Measurements from ENCODE around the gene MYMX.
"Not testable (repeated sequence)": the region's sequence is repeated elsewhere in the genome, so short reads cannot be mapped to it uniquely, and the experiment has no call there.

MYMX gene

DNA sequence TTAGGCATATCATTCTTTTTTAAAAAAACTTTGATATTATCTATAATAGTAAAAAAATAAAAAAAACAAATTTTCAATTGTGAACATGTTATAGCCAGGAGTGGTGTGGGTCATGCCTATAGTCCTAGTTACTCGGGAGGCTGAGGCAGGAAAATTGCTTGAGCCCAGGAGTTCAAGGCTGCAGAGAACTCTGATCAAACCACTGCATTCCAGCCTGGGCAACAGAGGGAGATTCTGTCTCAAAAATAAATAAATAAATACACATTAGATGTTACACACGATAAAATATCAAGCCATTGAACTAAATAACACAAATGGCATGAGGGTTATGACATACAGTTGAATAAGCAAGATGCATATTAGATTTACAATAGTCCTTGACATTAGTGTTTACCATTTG is 27.9 kb upstream of the MYMX start:
- DNase-seq = no peak

DNA sequence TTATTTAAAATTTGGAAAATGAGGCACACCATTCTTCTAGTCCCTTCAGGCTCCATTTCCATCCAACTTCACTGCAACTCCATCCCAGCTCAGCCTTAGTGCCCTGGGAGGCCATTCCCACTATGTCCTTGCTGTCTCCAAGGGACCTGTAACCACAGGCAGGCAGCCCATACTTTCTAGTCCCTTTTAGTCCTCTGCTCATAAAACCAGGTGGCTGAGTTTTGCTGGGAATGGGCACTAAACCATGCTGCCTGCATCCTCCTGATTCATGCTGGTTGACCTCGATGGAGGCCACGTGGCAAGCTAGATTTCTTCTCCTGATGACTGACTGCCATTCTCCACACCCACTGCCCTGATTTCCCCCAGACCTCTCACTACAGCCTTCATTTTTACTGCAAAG is 27.5 kb upstream of the MYMX start:
- no peak for DNase-seq

DNA sequence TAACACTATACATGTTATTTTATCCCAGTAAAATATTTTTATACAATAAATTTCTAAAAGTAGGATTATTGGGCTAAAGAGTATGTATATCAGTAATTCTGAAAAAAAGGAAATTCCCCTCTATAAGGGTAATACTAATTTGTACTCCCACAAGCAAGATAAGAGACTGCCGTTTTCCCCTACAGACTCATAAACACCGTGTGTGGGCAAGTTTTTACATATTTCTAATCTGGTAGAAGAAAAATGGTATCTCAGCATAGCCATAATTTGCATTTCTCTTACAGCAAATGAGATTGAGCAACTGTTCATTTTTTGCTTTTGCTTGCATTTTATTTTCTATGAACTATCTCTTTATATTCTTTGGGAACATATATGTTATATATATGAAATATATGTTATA is 26.0 kb upstream of the MYMX start:
- DNase-seq = no peak

DNA sequence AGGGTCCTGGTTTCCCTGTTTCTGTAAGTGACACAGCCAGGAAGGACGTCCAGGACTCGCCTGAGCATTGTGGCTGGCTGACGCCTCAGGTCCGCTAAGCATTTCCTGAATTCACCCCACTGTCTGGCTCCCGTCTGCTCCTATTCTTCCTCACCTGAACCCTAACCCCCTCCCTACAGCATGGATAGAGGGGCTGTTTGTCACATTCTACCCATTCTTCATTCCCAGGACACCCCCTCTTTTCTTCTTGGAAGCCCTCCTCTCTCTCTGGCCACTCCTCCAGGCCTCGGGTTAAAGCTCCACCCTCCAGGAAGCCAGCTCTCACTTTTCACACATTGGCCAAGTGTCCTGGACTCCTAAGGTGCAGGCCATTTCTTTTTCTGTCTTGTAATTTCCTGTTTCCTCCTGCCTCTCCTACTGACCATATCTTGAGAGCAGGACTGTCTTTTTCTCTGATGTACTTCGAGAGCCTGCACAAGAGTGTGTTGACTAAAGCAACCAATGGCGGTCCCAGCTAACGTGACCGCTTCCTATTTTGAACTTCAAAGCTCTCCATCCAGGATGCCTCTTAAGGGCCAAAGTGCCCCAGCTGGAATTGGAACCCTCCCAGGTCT is 24.2 kb upstream of the MYMX start:
- DNase-seq = no peak

DNA sequence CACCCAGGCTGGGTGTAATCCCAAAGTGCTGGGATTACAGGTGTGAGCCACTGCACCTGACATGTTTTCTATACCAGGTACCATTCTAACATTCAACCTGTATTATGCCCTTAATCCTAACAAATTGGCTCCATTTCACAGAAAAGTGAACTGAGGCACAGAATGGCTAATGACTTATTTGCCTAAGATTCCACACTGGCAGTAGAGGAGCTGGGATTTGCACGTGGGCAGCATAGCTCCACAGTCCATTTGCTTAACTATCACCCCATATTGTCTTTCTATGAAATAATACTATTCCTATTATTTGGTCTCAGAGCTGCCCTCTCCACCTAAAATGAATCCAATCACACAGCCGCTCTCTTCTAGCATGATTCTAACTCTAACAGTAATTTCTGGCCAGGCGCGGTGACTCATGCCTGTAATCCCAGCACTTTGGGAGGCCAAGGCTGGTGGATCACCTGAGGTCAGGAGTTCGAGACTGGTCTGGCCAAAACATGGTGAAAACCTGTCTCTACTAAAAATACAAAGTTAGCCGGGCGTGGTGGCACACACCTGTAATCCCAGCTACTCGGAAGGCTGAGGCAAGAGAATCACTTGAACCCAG is 23.3 kb upstream of the MYMX start:
- no peak for DNase-seq

DNA sequence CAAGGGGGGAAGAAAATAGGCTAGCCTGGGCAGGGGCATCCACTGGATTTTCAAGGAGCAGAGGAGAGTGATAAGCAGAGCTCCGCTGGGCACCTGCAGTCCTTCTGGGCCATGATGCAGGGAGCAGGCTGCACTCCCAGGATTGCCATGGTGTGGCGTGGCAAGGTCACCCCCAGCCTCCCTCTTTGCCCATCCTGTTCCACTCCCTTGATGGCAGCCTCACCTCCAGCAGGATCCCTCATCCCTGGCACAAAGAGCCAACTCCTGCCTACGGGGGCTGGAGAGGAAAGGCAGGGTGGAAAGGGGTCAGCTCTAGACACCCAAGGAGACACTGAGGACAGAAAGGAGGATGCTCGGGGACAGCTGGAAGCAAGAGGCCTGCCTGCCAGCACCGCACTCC is 22.4 kb upstream of the MYMX start:
- no peak for DNase-seq

DNA sequence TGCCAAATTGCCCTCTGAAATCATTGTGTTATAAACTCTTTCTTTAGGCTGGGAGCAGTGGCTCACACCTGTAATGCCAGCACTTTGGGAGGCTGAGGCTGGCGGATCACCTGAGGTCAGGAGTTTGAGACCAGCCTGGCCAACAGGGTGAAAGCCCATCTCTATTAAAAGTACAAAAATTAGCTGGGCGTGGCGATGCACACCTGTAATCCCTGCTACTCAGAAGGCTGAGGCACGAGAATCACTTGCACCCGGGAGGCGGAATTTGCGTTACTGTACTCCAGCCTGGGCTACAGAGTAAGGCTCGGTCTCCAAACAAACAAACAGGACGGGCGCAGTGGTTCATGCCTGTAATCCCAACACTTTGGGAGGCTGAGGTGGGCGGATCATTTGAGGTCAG is 20.4 kb upstream of the MYMX start:
- DNase-seq = not testable (repeated sequence)

DNA sequence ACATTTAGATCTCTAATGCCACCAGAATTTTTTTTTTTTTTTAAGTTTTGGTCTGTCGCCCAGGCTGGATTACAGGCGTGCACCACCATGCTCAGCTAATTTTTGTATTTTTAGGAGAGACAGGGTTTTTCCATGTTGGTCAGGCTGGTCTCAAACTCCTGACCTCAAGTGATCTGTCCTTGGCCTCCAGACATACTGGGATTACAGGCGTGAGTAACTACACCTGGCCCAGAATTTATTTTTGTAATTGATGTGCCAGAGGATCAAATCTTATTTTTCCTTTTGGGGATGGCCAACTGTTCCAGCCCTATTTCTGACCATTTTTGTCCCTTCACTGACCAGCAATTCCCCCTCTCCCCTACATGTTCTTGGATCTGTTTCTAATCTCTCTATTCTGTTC is 18.0 kb upstream of the MYMX start:
- no peak for DNase-seq

DNA sequence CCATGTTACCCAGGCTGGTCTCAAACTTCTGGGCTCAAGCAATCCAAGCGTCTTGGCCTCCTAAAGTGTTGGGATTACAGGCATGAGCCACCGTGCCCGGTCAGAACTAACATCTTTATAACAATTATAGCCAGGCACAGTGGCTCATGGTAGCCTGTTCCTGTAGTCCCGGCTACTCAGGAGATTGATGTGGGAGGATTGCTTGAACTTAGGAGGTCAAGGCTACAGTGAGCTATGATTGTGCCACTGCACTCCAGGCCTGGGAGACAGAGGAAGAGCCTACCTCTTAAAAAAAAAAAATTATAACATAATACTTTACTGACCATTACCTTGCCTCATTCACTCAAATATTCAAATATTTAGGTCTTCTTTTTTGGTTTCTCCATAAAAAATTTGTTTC is 16.8 kb upstream of the MYMX start:
- no peak for DNase-seq

DNA sequence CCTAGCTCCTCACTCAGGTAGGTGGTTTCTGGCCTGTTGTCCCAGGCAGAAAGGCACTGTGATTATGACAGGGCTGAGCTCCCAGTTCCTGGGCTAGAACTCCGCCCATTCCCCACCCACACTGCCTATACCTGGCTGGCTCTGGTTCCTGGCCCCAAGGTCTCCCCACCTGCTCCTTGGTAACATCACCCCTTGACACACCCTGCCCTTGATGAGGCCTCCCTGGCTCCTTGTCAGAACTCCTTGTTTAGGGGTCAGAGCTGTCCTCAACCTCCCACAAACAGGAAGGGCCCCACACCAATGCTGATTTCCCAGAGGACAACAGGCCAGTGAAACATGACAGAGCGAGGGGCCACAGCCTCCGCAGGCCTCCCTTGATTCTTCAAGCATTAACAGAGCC is 15.5 kb upstream of the MYMX start:
- no peak for DNase-seq

DNA sequence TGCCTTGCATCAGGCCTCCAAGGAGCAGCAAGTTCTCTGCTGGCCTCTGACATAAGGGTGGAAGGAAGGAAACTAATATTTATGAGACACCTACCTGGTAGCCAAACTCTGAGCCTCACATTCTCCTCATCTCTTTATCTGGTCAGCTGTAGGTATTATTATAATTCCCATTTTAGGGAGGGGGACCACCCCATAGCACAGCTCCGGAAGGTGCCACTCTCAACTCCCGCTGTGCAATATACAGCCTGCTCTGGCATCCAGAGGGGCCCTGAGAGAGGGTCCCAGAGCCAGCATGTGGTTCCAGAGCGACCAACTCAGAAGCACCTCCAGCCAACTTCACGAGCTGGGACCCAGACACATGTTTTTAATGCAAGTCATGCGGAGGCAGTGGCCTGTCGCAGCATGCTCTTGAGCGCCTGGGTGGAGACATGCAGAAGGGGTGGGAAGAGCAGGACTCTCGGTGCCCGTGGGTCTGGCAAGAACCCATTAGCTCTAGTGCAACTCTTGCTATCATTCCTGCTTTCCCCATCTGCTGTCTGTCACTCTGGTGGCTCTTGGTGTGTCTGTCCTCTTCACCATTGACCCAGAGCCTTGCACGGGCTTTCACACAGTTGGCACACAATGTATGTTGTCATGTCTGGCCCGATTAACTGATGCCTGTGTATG is 15.0 kb upstream of the MYMX start:
- DNase-seq = no peak

DNA sequence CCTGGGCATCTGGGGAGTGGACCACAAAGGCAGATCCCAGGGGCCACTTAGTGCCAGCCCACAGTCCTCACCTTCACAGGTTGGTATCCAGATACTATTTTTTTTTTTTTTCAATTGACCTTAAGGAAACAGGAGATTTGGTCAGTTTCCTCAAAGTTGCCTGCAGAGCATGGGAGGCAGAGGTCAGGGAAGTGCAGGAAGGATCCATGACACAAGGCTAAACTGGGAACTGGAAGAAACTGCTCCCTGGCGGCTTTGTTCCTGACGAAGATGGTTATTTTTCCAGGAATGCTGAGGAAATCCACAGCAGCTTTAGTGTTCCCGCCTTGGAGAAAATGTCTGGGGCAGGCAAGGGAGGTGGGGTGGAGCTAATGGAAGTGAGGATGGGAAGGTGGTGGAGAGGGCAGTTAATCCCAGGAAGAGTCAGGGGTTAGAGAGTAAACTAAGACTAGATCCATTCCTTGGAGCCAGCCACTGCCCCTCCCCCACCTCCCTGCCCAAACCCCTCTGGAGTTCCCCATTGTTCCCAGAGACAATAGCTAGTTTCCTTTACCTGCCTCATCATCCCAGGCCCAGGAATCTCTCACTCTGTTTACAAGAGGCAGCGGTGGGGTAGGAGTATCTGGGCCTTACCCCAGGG is 14.3 kb upstream of the MYMX start:
- DNase-seq = no peak

DNA sequence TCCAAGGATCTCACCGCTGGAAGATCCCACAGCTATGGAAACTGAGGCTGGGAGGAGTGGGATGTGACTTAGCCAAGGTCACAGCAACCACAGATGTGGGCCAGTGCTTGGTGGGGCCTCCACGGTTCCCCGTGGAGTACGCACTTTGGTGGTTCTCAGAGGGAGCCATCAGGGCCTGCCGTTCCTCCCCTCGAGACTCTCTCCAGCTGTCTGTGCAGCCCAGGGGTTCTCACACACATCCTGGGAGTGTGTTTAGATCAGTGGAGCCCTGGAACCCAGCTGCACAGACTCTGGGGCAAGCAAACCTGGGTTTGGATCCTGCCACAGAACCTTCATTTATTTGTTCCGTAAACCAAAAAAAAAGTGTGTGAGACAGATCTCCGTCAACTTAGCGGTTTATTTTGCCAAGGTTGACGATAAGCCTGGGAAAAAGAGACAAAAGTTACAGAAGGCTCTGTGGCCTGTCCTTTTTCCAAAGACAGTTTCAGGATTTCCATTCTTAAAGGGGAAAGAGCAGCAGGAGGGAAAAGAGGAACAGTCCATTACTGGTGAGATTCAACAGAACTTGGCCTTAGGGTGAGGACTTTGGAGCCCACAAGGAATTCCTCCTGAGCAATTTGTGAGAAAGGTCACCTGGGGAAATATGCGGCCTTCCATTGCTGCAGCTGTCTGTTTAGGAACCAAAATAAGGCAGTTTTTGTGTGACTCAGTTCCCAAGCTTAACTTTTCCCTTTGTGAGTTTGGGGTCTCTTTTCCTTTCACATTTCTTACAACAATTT is 13.6 kb upstream of the MYMX start:
- DNase-seq = no peak

DNA sequence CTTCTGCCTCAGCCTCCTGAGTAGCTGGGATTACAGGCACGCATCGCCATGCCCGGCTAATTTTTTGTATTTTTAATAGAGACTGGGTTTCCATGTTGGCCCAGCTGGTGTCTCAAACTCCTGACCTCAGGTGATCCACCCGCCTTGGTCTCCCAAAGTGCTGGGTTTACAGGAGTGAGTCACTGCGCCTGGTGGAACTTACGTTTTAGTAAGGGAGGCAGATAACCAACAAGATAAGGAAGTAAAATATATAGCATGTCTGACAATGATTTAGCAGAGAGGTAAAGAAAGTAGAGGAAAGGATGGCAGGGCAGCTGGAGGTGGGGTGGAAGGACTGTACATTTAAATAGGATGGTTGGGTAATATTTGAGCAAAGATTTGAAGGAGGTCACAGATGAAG is 12.8 kb upstream of the MYMX start:
- no peak for DNase-seq

DNA sequence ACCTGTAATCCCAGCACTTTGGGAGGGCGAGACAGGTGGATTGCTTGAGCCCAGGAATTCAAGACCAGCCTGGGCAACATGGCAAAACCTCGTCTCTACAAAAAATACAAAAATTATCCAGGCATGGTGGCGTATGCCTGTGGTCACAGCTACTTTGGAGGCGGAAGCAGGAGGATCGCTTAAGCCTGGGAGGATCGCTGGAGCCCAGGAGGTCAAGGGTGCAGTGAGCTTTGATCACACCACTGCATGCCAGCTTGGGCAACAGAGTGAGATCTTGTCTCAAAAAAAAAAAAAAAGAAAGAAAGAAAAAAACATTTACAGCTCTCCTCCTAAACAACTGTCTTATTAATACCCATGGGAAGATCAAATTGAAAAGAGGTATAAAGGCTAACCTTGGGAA is 8.8 kb upstream of the MYMX start:
- no peak for DNase-seq

DNA sequence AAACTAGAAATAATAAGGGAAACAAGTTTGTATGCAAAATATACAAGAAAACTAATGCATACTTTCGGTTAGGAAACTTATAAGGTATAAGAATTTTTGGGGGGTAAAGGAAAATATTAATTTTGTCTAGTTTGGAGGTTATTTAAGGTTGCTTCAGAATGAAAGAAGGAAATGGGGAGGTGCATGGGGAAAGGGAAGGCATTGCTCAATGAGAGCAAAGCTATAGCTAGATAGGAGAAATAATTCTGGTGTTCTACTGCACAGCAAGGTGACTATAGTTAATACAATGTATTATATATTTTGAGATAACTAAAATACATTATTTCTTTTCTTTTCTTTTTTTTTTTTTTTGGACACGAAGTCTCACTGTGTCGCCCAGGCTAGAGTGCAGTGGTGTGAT is 5.4 kb upstream of the MYMX start:
- no peak for DNase-seq

DNA sequence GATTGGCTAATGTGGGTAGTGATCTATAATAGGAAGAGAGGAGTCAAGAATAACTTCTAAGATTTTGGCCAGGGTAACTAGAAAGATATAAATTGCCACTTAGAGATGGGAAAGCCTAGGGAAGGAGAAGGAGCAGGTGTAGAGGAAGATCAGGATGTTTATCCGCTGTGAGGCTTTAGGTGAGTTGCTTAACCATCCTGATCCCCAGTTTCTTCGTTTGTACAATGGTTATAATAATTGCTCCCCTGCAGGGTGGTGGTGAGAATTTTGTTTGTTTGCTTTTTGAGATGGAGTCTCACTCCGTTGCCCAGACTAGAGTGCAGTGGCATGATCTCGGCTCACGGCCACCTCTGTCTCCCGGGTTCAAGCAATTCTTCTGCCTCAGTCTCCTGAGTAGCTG is 2.4 kb upstream of the MYMX start:
- no peak for DNase-seq

DNA sequence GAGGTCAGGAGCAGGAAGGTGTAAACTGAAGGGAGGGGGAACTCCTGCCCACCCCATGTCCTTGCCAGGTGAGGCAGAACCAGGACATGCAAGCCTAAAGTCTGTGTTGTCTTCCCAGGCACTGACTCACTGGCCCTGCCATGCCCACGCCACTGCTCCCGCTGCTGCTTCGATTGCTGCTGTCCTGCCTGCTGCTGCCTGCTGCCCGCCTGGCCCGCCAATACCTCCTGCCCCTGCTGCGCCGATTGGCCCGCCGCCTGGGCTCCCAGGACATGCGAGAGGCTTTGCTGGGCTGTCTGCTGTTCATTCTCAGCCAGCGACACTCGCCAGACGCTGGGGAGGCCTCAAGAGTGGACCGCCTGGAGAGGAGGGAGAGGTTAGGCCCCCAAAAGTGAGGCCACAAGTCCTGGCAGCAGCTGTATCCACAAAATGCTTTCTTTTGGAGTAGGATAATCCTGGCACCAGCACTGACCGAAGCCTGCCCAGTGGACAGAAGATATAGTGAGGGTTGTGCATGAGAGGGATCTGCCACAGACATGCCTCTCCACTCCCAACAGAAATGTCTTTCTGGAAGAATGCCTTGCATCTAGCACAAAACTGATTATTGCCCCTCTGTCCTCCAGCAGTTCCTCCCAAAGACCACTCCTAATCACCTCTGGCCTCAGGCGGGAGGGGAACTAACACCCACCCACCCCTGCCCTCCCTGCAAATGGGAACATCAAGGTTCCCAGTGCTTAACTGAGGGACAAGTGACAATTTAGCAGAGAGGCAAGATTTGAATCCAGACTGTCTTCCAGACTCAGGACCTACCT is 812 bp downstream of the MYMX start:
- no peak for DNase-seq

DNA sequence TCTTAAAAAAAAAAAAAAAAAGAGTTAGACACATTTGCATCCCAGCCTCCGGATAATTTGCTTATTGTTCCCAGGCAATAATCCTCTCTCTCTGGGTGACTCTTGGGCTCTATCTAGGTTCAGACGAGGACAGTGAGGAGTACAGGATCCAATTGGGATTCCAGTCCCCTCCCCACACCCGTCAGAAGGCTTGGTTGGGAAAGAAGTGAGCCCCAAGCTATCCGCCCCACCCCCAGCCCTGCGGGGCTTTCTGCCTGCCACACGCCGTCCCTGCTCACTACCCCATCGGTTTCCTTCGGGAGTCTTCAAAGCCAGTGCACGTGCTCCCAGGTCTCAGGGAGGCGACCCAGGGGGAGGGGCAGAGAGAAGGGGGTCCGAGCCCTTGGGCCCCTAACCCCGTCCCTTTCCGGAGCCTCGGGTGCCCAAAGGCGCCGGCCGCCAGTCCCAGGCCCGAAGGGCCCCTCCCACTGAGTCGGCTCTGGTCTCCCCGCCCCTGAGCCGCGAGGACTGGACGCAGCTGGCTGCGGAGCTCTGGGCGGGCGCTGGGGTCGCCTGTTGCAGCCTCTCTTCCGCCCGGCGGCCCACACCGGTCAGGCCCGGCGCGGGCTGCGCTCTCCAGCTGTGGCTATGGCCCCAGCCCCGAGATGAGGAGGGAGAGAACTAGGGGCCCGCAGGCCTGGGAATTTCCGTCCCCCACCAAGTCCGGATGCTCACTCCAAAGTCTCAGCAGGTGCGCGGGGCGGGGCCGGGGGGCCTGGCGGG is 2.5 kb downstream of the MYMX start:
- DNase-seq = no peak

DNA sequence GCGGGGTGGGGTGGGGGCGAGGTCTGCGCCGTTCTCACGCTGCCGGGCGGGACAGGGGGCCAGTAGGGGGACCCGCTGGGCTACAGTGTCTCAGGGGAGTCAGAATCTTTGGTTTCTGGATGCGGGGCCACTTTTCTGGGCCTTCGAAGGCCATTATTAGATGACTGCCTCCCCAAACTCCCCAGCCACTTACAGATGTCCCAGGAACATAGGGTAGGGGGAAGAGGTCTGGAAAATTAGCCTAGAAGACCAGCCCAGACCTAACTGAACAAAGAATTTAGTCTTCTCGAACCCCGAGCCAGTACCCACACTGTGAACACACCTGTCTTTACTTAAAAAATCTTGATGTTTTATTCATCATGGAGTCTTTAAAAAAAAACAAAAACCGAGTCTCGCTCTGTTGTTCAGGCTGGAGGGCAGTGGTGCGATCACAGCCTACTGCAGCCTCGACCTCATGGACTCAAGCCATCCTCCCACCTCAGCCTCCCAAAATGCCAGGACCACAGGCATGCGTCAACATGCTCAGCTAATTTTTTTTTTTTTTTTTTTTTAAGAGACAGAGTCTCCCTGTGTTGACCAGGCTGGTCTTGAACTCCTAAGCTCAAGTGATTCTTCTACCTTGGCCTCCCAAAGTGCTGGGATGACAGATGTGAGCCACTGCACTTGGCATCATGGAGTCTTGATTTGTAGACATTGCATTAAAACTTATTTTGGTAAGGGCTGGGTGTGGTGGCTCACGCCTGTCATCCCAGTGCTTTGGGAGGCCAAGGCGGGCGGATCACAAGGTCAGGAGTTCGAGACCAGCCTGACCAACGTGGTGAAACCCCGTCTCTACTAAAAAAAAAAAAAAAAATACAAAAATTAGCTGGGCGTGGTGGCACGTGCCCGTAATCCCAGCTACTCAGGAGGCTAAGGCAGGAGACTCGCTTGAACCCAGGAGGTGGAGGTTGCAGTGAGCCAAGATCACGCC is 3.4 kb downstream of the MYMX start:
- no peak for DNase-seq

DNA sequence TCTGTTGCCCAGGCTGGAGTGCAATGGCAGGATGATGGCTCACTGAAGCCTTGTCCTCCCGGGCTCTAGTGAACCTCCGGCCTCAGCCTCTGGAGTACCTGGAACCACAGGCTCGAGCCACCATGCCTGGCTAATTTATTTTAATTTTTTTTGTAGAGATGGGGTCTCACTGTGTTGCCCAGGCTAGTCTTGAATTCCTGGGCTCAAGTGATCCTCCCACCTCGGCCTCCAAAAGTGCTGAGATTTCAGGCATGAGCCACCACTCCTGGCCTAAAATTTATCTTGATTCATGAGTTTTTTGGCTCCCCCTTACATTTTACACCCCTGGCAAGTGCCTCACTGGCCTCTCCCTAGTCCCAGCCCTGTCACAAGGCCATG is 4.2 kb downstream of the MYMX start:
- DNase-seq = no peak
